GM21367 (cell line): ENCODE results near the gene FBXO15.

ENCODE experiments used
- ATAC-seq: cut with Tn5 transposase; IDR thresholded peaks from one replicate; pipeline ENCODE4 v1.9.1; 2021; ENCODE audit not compliant: unreplicated experiment

FBXO15 gene

GRCh38 chr18:74066018-74066417 lies 81.6 kb downstream of the FBXO15 start:
- ATAC-seq = no peak

- ATAC-seq = no peak
These were observed 82.3 kb downstream of the FBXO15 start for GRCh38 chr18:74065366-74065765.

- no peak for ATAC-seq
These were observed 83.1 kb downstream of the FBXO15 start for GRCh38 chr18:74064510-74064909.

GRCh38 chr18:74063557-74063956 lies 84.1 kb downstream of the FBXO15 start:
- ATAC-seq = no peak

- ATAC-seq = peak; percentile 58
These were observed 84.6 kb downstream of the FBXO15 start for GRCh38 chr18:74063023-74063422.

- ATAC-seq = no peak
These were observed 85.6 kb downstream of the FBXO15 start for GRCh38 chr18:74062037-74062436.

GRCh38 chr18:74060579-74060978 lies 87.1 kb downstream of the FBXO15 start:
- no peak for ATAC-seq

GRCh38 chr18:74050807-74051206 lies 96.8 kb downstream of the FBXO15 start:
- ATAC-seq = no peak

GRCh38 chr18:74040459-74041332 lies 106.9 kb downstream of the FBXO15 start:
- peak; percentile 93 for ATAC-seq

- no peak for ATAC-seq
These were observed 107.6 kb downstream of the FBXO15 start for GRCh38 chr18:74040008-74040407.

GRCh38 chr18:74029161-74029560 lies 118.5 kb downstream of the FBXO15 start:
- no peak for ATAC-seq
